Measurements from ENCODE around the gene COMMD1.
"Not testable (repeated sequence)": the region's sequence is repeated elsewhere in the genome, so short reads cannot be mapped to it uniquely, and the experiment has no call there.

The COMMD1 gene

GRCh38 chr2:62142054-62142453 is 236.6 kb downstream of the COMMD1 start:
- DNase-seq (ENCODE audit: low spot score), result no peak

- no peak for DNase-seq (ENCODE audit: low spot score)
Observed at GRCh38 chr2:62143696-62144095, 238.2 kb downstream of the COMMD1 start.

- no peak for DNase-seq (ENCODE audit: low spot score)
Observed at GRCh38 chr2:62144689-62145477, 239.4 kb downstream of the COMMD1 start.

- no peak for DNase-seq (ENCODE audit: low spot score)
Observed at GRCh38 chr2:62145478-62146100, 240.1 kb downstream of the COMMD1 start.

GRCh38 chr2:62146790-62147189 is 241.3 kb downstream of the COMMD1 start:
- not testable (repeated sequence) for DNase-seq (ENCODE audit: low spot score)

- peak; percentile 35 for DNase-seq (ENCODE audit: low spot score)
Observed at GRCh38 chr2:62147610-62148301, 242.3 kb downstream of the COMMD1 start.

DNA sequence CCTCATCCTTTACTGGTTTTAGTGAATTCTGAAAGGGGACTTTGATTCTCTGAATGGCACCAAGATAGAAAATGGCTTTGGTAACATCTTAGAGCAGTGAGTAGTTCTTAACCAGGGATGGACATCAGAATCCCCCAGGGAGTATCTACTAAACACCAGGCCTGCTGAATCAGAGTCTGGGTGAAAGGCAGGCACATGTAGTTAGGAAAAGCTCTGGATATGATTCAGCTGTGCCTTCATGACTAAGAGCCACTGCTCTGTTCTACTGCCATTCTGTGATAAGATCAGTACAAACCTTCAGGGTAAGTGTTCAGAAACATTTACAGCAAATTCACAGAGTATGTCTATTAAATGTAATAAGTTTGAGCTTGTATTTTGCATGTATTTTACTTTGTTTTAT is 244.2 kb downstream of the COMMD1 start:
- no peak for DNase-seq (ENCODE audit: low spot score)

- no peak for DNase-seq (ENCODE audit: low spot score)
Observed at GRCh38 chr2:62150597-62151305, 245.3 kb downstream of the COMMD1 start.

- DNase-seq (ENCODE audit: low spot score), result no peak
Observed at GRCh38 chr2:62151306-62151638, 245.8 kb downstream of the COMMD1 start.

GRCh38 chr2:62152000-62152399 is 246.5 kb downstream of the COMMD1 start:
- DNase-seq (ENCODE audit: low spot score), result no peak

GRCh38 chr2:62156861-62157496 is 251.5 kb downstream of the COMMD1 start:
- DNase-seq (ENCODE audit: low spot score), result no peak

GRCh38 chr2:62158444-62159121 is 253.1 kb downstream of the COMMD1 start:
- no peak for DNase-seq (ENCODE audit: low spot score)

GRCh38 chr2:62160691-62161090 is 255.2 kb downstream of the COMMD1 start:
- not testable (repeated sequence) for DNase-seq (ENCODE audit: low spot score)

DNA sequence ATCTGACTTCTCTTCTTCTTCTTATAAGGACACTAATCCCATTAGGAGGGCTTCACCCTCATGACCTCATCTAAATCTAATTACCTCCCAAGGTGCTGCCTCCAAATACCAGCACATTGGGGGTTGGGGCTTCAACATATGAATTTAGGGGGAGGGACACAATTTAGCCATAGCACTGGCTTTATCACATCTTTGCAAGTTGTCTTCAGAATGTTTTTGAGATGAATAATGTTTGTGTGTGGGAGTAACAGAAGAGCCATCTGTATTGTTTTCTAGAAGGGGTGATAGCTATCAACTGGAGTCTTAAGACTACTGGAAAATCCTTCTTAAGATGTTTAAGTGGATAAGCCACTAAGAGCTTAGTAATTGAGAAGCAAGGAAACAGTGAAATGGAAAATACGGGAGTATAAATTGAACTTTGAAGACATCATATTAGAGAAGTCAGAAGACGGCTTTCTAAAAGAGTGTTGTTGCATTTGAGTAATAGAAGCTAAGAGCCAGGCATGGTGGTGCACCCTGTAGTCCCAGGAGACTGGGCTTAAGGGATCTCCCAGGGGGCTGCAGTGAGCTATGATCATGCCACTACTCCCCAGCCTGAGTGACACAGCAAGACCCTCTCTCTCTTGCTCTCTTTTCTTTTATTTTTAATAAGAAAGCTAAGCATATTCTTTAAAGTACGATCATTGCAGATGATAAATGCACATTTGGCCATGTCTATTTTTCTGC is 257.8 kb downstream of the COMMD1 start:
- DNase-seq (ENCODE audit: low spot score), result no peak

DNA sequence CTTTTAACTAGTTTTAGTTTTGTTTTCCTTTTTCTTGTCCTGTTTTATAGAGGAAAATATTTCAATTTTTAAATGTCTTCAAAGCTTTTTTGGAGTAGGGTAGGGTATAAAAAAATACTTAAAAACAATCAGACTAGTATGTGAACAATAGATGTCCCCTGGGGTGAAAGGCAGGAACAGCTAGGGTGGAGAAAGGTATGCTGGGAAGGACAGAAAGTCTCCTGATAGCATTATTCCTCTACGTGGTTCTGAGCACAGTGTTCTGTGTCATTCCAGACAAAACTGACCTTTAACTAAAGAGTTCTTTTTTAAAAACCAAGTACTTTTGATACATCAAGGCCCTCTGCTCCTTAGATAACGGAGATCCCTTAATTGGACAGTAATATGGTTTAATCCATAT is 258.4 kb downstream of the COMMD1 start:
- no peak for DNase-seq (ENCODE audit: low spot score)

DNA sequence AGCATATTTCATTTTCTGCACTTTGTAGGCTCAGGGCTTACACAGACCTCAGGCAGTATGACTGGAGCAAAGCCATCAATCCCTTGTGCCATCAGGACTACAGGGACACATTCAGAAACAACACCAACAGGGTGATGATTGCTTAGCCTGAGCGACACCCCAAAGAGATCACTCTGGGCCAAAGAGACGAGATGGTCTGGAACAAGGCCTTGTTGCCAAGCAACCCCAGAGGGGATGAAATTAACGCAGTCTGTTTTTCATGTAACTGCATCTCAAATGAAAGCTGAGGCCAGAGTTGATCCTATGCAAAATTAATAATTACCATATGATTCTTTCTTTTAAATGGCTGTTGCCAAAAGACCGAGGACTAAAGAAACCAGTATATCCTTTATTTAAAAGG is 270.3 kb downstream of the COMMD1 start:
- no peak for DNase-seq (ENCODE audit: low spot score)

- DNase-seq (ENCODE audit: low spot score), result no peak
Observed at GRCh38 chr2:62176801-62177200, 271.3 kb downstream of the COMMD1 start.

GRCh38 chr2:62177392-62178049 is 272.0 kb downstream of the COMMD1 start:
- no peak for DNase-seq (ENCODE audit: low spot score)

GRCh38 chr2:62178741-62179271 is 273.3 kb downstream of the COMMD1 start:
- DNase-seq (ENCODE audit: low spot score), result no peak

DNA sequence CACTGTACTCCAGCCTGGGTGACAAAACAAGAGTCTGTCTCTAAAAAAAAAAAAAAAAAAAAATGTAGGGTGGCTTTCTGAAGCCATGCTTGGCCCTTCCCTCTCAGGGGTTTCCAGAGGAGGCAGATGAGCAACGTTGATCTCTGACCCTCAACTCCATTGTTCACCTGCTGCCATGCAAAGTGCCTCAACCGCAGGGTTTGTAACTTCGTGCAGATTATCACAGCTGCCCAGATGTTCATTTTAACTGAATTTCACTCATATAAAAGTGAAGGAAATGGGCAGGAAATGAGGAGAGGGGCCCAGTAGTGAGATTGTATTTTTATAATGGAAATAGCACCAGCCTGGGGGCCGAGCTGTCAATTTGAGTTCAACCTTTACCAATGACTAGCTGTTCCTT is 275.5 kb downstream of the COMMD1 start:
- DNase-seq (ENCODE audit: low spot score), result no peak
